DMS114 treated with DMSO at 0.1 percent for 48 hours (cell line): ENCODE results near the gene PHF21A.

Experiments
- DNase-seq: peaks from one replicate; lab custom pipeline; 2025; ENCODE audit not compliant: unreplicated experiment; lab: John Stamatoyannopoulos, UW

Gene PHF21A

GRCh38 chr11:45936511-45937054 is 184.7 kb downstream of the PHF21A start:
- DNase-seq, result no peak

- DNase-seq, result no peak
Observed at GRCh38 chr11:45935349-45936064, 185.7 kb downstream of the PHF21A start.

- DNase-seq, result no peak
Observed at GRCh38 chr11:45934580-45935318, 186.5 kb downstream of the PHF21A start.

GRCh38 chr11:45933846-45934579 is 187.2 kb downstream of the PHF21A start:
- DNase-seq, result no peak

GRCh38 chr11:45933131-45933831 is 188.0 kb downstream of the PHF21A start:
- DNase-seq, result no peak

- no peak for DNase-seq
Observed at GRCh38 chr11:45932217-45932616, 189.0 kb downstream of the PHF21A start.

GRCh38 chr11:45931739-45932138 is 189.5 kb downstream of the PHF21A start:
- no peak for DNase-seq

- no peak for DNase-seq
Observed at GRCh38 chr11:45930951-45931570, 190.2 kb downstream of the PHF21A start.

GRCh38 chr11:45930031-45930794 is 191.0 kb downstream of the PHF21A start:
- no peak for DNase-seq

- DNase-seq, result no peak
Observed at GRCh38 chr11:45929486-45930030, 191.7 kb downstream of the PHF21A start.

- no peak for DNase-seq
Observed at GRCh38 chr11:45928535-45929215, 192.6 kb downstream of the PHF21A start.

GRCh38 chr11:45927684-45928413 is 193.4 kb downstream of the PHF21A start:
- DNase-seq, result no peak

- DNase-seq, result no peak
Observed at GRCh38 chr11:45927332-45927683, 193.9 kb downstream of the PHF21A start.

- no peak for DNase-seq
Observed at GRCh38 chr11:45926536-45927331, 194.5 kb downstream of the PHF21A start.

- DNase-seq, result no peak
Observed at GRCh38 chr11:45926001-45926401, 195.3 kb downstream of the PHF21A start.

- no peak for DNase-seq
Observed at GRCh38 chr11:45925550-45925949, 195.7 kb downstream of the PHF21A start.

GRCh38 chr11:45924927-45925326 is 196.3 kb downstream of the PHF21A start:
- no peak for DNase-seq
